K562 (cell line): ENCODE data around the gene PRSS53. TPM values are rescaled to one million over a fixed set of nuclear protein-coding genes. Genes with fewer than 3 reads are reported as not detected.

Source experiments
- ATAC-seq: fragments of 200-7000 bp; cut with Tn5 transposase; 3 replicates; pipeline ENCODE4 v1.9.1; 2020; ENCODE audit warnings: moderate library complexity
- BruUV-seq: library from RNA; stranded (reverse); fragments of 400-500 nt; replicated peaks from 2 replicates; lab custom pipeline; 2021; lab: Mats Ljungman, UMichigan
- CTCF ChIA-PET: fragments of 300-600 bp; formaldehyde crosslinking; extraction: SDS; loops from one replicate; lab custom pipeline; 2021; ENCODE audit warnings: low intra/inter-chr PET ratio; lab: Yijun Ruan, JAX
- POLR2A ChIA-PET: fragments of 300-600, 350-650 bp; sonication (Branson Sonifier 250); formaldehyde crosslinking; extraction: SDS; loops from one replicate; lab custom pipeline; 2021; ENCODE audit warnings: antibody characterized with exemption, inconsistent platforms; lab: Yijun Ruan, JAX
- DNase-seq, 4 experiments: peaks; one replicate each; pipeline versions ENCODE4 v3.0.0 to v3.0.0-alpha.2; 2011 to 2018; ENCODE audit warnings: low spot score in 3 of 4, mixed read lengths in 3 of 4; ENCODE audit errors: extremely low read depth in 1 of 4
- FAIRE-seq: peaks from 2 replicates; lab custom pipeline; 2011; peaks lifted over from hg19 to GRCh38; lab: Jason Lieb, UNC
- H2AFZ ChIP-seq: 2 replicates; pipeline ENCODE4 v1.6.0; 2011; ENCODE audit warnings: low read depth, low read length, control low read depth, inconsistent platforms
- H3K27ac ChIP-seq: fragments of 200-600 bp; 3 replicates; pipeline ENCODE4 v1.8.0; 2011; ENCODE audit warnings: low read depth, mild to moderate bottlenecking, control low read depth, inconsistent platforms, low read length, moderate library complexity, mixed read lengths; ENCODE audit errors: extremely low read depth
- H3K27me3 ChIP-seq, 2 experiments: fragments of 300-600 bp in 1 of 2; 2 replicates in 1 of 2; 3 replicates in 1 of 2; pipeline versions ENCODE4 v1.6.0 to v1.8.0; 2011; ENCODE audit warnings: inconsistent platforms in 2 of 2, low read length in 2 of 2, mild to moderate bottlenecking in 1 of 2, mixed read lengths in 1 of 2, moderate library complexity in 1 of 2; ENCODE audit not compliant: control insufficient read depth in 2 of 2, insufficient read depth in 2 of 2
- H3K36me3 ChIP-seq: fragments of 300-600 bp; 3 replicates; pipeline ENCODE4 v1.8.0; 2011; ENCODE audit warnings: mild to moderate bottlenecking, low read length, inconsistent platforms; ENCODE audit not compliant: control insufficient read depth, insufficient read depth
- H3K4me1 ChIP-seq, 2 experiments: fragments of 200-600 bp in 1 of 2; replicated peaks in 1 of 2; 2 replicates in 1 of 2; 3 replicates in 1 of 2; pipeline versions ENCODE4 v1.5.1 to v1.8.0; 2011; ENCODE audit warnings: inconsistent platforms in 2 of 2, low read length in 2 of 2, mild to moderate bottlenecking in 1 of 2, mixed read lengths in 1 of 2, moderate library complexity in 1 of 2; ENCODE audit not compliant: control insufficient read depth in 2 of 2, insufficient read depth in 2 of 2
- H3K4me2 ChIP-seq: 2 replicates; pipeline ENCODE4 v1.6.1; 2011; ENCODE audit warnings: low read length, control low read depth, inconsistent platforms, mixed read lengths; ENCODE audit not compliant: insufficient read depth
- H3K4me3 ChIP-seq: fragments of 200-600 bp; sonication (generic), shearing (Covaris generic); 2 replicates; pipeline ENCODE4 v1.5.1; 2016; ENCODE audit warnings: control low read depth, inconsistent platforms
- H3K79me2 ChIP-seq: fragments of 200-600 bp; 3 replicates; pipeline ENCODE4 v1.8.0; 2011; ENCODE audit warnings: low read length, inconsistent platforms; ENCODE audit not compliant: control insufficient read depth, insufficient read depth
- H3K9ac ChIP-seq, 2 experiments: 2 replicates each; pipeline versions ENCODE4 v1.6.0 to v1.6.1; 2011; ENCODE audit warnings: low read depth in 2 of 2, low read length in 2 of 2, control low read depth in 1 of 2, inconsistent platforms in 1 of 2, mild to moderate bottlenecking in 1 of 2, mixed read lengths in 1 of 2; ENCODE audit not compliant: insufficient read depth in 1 of 2
- H3K9me1 ChIP-seq: one replicate; pipeline ENCODE4 v1.6.0; 2011; ENCODE audit warnings: inconsistent platforms, mild to moderate bottlenecking, low read length, moderate library complexity; ENCODE audit not compliant: control insufficient read depth, insufficient read depth
- H3K9me3 ChIP-seq: replicated peaks from 2 replicates; pipeline ENCODE4 v1.5.1; 2011; ENCODE audit warnings: low read depth, low read length, inconsistent platforms; ENCODE audit not compliant: control insufficient read depth, insufficient read depth
- H4K20me1 ChIP-seq: replicated peaks from 2 replicates; pipeline ENCODE4 v1.6.1; 2011; ENCODE audit warnings: low read length, inconsistent platforms, mixed read lengths; ENCODE audit not compliant: control insufficient read depth, insufficient read depth
- CBX3 ChIP-seq, 2 experiments: IDR thresholded peaks; 1 replicate in 1 of 2; 2 replicates in 1 of 2; pipeline ENCODE4 v1.6.1; 2012; ENCODE audit warnings: inconsistent platforms in 2 of 2, low read length in 2 of 2, borderline replicate concordance in 1 of 2, control low read depth in 1 of 2
- CHD2 ChIP-seq: IDR thresholded peaks from 2 replicates; pipeline ENCODE4 v1.6.1; 2011; ENCODE audit warnings: low read depth, low read length
- POLR2AphosphoS2 ChIP-seq: IDR thresholded peaks from 2 replicates; pipeline ENCODE4 v1.6.1; 2012; ENCODE audit warnings: low read length, improper control_type of control experiment
- RBM14 ChIP-seq: fragments of 200-400 bp; formaldehyde crosslinking; IDR thresholded peaks from 2 replicates; pipeline ENCODE4 v1.6.1; 2018; ENCODE audit warnings: low read depth, mild to moderate bottlenecking, low read length, moderate library complexity, borderline replicate concordance; ENCODE audit not compliant: insufficient read depth
- ZBTB1 ChIP-seq: sonication (generic); formaldehyde crosslinking; IDR thresholded peaks from 2 replicates; pipeline ENCODE4 v1.8.1; 2023; ENCODE audit warnings: missing genetic modification reagents, low read depth, mild to moderate bottlenecking, borderline replicate concordance
- WGBS: fragments of 100-300 bp; shearing (Covaris generic); methylation state at CpG from one replicate; pipeline ENCODE4 v1.1.6; 2016; ENCODE audit warnings: low coverage, mixed read lengths; ENCODE audit not compliant: insufficient coverage; ENCODE audit errors: missing lambda C conversion rate; 5-methylcytosine and 5-hydroxymethylcytosine counted together
- in situ Hi-C: fragments of 300-500 bp; cut with MboI; formaldehyde crosslinking; loops from 4 replicates; pipeline ENCODE4 v1.15.0; 2018; ENCODE audit warnings: inconsistent platforms, mixed read lengths
- intact Hi-C: fragments of 100-400 bp; cut with micrococcal nuclease; formaldehyde crosslinking; loops from 2 replicates; pipeline ENCODE4 v1.14.2; 2022
- polyA plus RNA-seq, 8 experiments: library from polyadenylated mRNA; depleted of rRNA in 4 of 8; stranded (reverse) in 5 of 8; unstranded in 3 of 8; fragments of >200 nt; fragmentation: Nextera tagmentation in 2 of 8; fragmentation: Illumina TruSeq in 1 of 8; extraction: Ambion mirVana in 2 of 8; extraction: Trizol in 1 of 8; gene quantifications; 2 replicates each; pipeline versions ENCODE4 v1.2.1 to v1.2.3, GENCODE V29; 2011 to 2014; ENCODE audit warnings: inconsistent platforms in 1 of 8, missing spikeins in 1 of 8
- total RNA-seq, 7 experiments: library from RNA; depleted of rRNA in 6 of 7; stranded (reverse); fragments of >200 nt in 6 of 7; fragmentation: Illumina TruSeq in 2 of 7; extraction: Trizol in 2 of 7; gene quantifications; 2 replicates each; pipeline versions ENCODE4 v1.2.1 to v1.2.3, GENCODE V29; 2011 to 2021; ENCODE audit warnings: low replicate concordance in 1 of 7
- TF ChIP-seq, protein P1 (sequence below), 2 experiments: fragments of 450-650 bp; IDR thresholded peaks; 2 replicates each; pipeline ENCODE4 v1.6.1; 2016
- TF ChIP-seq, protein P2 (sequence below): sonication (generic); formaldehyde crosslinking; IDR thresholded peaks from 2 replicates; pipeline ENCODE4 v1.8.0; 2022; ENCODE audit warnings: mild to moderate bottlenecking, missing genetic modification reagents

Gene PRSS53
- total and polyA plus RNA-seq, 9 of the 15 experiments (the other 6 are each of a cell fraction or from before 2014, with no cell fraction given): 0.40 to 1.9 (median 0.78) TPM; not detected in 2

DNA sequence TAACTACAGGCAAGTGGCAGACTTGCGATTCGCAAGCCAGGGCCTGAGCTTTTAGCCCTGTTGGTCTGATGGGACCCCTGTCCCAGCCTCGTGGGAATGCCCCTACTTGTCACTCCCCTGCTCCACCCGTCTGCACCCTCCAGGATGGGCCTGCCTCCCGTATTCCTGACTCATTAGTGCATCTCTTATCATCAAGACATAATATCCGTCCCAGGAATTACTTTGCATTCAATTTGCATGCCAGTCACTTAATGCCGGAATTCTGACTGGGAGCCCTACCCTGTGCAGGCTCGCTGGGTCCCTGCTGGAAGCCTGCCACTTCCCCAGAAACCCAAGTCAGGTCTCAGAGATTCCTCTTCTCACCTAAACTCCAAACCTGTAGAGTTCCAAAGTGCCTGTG lies 3.3 kb downstream of the PRSS53 start:
- H3K9me1 ChIP-seq: no peaks in the 10 kb centered on the region
- ATAC-seq (no peak), DNase-seq (no peak), FAIRE-seq (no peak)
- H3K27me3 ChIP-seq: no peaks in the 10 kb centered on the region
- BruUV-seq: no TSS peak
- TF ChIP-seq POLR2AphosphoS2 (no peak), CHD2 (no peak), RBM14 (no peak), CBX3 (IDR thresholded peaks at IDR 0.05; ENCODE audit: borderline replicate concordance in 1 of 2, low read length in 2 of 2) (no peak), ZBTB1 (no peak)
- TF ChIP-seq, protein P1, sequence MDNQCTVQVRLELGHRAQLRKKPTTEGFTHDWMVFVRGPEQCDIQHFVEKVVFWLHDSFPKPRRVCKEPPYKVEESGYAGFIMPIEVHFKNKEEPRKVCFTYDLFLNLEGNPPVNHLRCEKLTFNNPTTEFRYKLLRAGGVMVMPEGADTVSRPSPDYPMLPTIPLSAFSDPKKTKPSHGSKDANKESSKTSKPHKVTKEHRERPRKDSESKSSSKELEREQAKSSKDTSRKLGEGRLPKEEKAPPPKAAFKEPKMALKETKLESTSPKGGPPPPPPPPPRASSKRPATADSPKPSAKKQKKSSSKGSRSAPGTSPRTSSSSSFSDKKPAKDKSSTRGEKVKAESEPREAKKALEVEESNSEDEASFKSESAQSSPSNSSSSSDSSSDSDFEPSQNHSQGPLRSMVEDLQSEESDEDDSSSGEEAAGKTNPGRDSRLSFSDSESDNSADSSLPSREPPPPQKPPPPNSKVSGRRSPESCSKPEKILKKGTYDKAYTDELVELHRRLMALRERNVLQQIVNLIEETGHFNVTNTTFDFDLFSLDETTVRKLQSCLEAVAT (IDR thresholded peaks at IDR 0.05): no peak
- TF ChIP-seq, protein P2, sequence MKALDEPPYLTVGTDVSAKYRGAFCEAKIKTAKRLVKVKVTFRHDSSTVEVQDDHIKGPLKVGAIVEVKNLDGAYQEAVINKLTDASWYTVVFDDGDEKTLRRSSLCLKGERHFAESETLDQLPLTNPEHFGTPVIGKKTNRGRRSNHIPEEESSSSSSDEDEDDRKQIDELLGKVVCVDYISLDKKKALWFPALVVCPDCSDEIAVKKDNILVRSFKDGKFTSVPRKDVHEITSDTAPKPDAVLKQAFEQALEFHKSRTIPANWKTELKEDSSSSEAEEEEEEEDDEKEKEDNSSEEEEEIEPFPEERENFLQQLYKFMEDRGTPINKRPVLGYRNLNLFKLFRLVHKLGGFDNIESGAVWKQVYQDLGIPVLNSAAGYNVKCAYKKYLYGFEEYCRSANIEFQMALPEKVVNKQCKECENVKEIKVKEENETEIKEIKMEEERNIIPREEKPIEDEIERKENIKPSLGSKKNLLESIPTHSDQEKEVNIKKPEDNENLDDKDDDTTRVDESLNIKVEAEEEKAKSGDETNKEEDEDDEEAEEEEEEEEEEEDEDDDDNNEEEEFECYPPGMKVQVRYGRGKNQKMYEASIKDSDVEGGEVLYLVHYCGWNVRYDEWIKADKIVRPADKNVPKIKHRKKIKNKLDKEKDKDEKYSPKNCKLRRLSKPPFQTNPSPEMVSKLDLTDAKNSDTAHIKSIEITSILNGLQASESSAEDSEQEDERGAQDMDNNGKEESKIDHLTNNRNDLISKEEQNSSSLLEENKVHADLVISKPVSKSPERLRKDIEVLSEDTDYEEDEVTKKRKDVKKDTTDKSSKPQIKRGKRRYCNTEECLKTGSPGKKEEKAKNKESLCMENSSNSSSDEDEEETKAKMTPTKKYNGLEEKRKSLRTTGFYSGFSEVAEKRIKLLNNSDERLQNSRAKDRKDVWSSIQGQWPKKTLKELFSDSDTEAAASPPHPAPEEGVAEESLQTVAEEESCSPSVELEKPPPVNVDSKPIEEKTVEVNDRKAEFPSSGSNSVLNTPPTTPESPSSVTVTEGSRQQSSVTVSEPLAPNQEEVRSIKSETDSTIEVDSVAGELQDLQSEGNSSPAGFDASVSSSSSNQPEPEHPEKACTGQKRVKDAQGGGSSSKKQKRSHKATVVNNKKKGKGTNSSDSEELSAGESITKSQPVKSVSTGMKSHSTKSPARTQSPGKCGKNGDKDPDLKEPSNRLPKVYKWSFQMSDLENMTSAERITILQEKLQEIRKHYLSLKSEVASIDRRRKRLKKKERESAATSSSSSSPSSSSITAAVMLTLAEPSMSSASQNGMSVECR: no peak
- H3K4me3 ChIP-seq: no peak overlapping the region
- ChIA-PET POLR2A (interaction anchor here (0.6 to 3.4 kb wide), 9 partner anchors 9 to 134 kb away, joined by 3 to 32 read pairs (median 3); partner anchors contain the start of genes KAT8, VKORC1, ZNF646 and ZNF668), CTCF (no interaction called here)
- H2AFZ ChIP-seq: no peak overlapping the region
- no peaks in the 10 kb centered on the region; the same call in 2 of the 3 replicates for H3K79me2 ChIP-seq
- no peaks in the 10 kb centered on the region for H3K9me3 ChIP-seq
- H3K4me2 ChIP-seq: no peak overlapping the region
- 57% methylated on average over 8 of the region's 8 CpGs for WGBS
- H4K20me1 ChIP-seq: 0 out of 2 replicates have a peak, but pooled peaks cover 5% of the 10 kb centered on the region
- no peak overlapping the region for H3K9ac ChIP-seq
- in situ Hi-C loops (no loop called here), intact Hi-C loops (no loop called here)
- peaks cover 0 to 68% of the 10 kb centered on the region in 2 experiments; a peak in 3 of 5 replicates for H3K4me1 ChIP-seq
- no peak overlapping the region for H3K27ac ChIP-seq
- peaks cover 55% of the 10 kb centered on the region; the same call in 2 of the 3 replicates for H3K36me3 ChIP-seq
